Fibroblast of mammary gland (primary cell): ENCODE results near the gene PPP1R14C.
"Not testable (repeated sequence)": the region's sequence is repeated elsewhere in the genome, so short reads cannot be mapped to it uniquely, and the experiment has no call there.

Experiments
- DNase-seq: peaks from one replicate; pipeline ENCODE4 v3.0.0-alpha.2; 2010; ENCODE audit warnings: low read depth
- H3K4me3 ChIP-seq: 2 replicates; pipeline ENCODE4 v1.5.1; 2011; ENCODE audit warnings: low read depth, mild to moderate bottlenecking, low read length, moderate library complexity; ENCODE audit not compliant: control insufficient read depth
- CTCF ChIP-seq: conservative IDR thresholded peaks from 2 replicates; pipeline ENCODE4 v1.5.1; 2011; ENCODE audit warnings: low read depth, low read length, inconsistent platforms; ENCODE audit not compliant: control insufficient read depth, insufficient read depth

PPP1R14C gene

DNA sequence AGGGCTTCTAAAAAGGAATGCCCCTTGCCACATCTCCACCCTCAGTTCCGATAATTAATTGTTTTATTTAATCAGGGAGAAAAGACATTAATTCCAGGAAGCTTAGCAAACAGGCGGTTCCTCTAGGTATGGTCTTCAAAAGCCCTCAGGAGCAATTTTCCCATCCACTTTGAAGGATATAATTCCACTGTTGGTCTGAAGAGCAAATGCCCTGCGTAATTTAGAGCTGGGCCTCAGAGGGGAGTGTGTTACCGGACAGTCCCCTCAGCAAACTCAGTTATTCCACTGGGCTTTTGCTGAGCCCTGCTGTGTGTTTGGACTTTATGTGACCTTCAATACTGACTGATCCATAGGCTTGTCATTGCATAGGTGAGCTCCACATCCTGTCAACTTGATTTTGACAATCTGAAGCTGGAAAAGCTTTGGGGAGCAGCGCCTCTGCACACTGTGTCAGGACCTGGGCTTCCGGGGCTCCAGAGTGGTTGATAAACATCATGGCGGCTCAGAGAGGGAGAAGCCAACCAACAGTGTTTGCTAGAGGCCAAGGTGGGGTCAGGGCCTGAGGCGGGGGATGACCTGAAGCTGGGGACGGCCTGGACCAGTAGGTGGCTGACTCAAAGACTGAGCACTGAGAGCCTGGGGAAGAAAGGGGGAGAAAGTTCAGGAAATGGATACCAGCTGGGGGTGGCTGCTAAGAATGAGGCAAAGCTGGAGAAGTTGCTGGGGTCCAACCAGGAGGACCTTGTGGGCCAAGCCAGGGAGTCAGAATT is 43.5 kb downstream of the PPP1R14C start:
- no peak overlapping the region for H3K4me3 ChIP-seq
- no peak for TF ChIP-seq CTCF
- no peak for DNase-seq

DNA sequence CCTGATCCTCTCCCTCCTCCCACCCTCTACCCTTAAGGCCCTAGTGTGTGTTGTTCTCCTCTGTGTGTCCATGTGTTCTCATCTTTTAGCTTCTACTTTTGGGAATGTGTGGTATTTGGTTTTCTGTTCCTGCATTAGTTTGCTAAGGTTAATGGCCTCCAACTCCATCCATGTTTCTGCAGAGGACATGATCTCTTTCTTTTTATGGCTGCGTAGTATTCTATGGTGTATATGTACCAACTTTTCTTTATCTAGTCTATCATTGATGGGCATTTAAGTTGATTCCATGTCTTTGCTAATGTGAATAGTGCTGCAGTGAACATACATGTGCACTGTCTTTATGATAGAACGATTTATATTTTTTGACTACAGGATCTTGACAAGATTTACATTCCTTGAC is 44.6 kb downstream of the PPP1R14C start:
- not testable (repeated sequence) for DNase-seq, H3K4me3 ChIP-seq

DNA sequence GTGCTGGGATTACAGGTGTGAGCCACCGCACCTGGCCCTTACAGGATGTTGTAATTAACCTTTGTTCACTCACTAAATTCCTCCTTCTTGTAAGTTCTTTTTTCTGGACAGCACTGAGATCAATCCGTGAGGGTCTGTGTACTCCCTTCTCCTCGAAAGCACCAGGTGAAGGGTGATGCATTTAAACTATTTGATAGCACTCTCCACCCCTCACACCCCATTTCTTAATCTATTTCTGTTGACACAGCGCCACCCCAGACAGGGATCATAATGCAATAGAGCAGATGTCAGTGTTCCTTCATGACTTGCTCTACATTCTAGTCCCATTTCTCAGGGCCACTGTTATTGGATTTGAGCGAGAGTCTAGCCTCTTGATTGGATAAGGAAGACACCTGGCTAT is 46.3 kb downstream of the PPP1R14C start:
- no peak for TF ChIP-seq CTCF
- no peak overlapping the region for H3K4me3 ChIP-seq
- DNase-seq, result no peak

DNA sequence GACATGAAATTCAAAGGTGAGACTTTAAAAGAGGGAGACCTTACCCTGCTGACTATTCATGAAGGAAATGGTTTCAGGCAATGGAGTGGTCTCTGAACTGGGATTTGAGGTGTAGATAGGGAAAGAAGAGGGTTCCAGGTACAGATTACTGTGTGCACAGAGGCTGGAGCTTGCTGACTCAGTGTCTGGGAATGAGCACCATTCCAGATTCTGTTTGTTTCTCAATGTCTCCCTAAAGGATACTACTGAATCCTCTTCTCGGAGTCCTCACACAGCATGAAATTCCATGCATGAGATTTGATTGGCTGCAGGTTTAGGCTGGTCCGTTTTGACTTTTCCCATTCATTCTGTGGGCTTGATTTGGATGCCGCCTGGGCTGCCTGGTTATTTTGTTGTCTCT is 49.0 kb downstream of the PPP1R14C start:
- DNase-seq, result peak; percentile 58
- no peak overlapping the region for H3K4me3 ChIP-seq
- no peak for TF ChIP-seq CTCF

DNA sequence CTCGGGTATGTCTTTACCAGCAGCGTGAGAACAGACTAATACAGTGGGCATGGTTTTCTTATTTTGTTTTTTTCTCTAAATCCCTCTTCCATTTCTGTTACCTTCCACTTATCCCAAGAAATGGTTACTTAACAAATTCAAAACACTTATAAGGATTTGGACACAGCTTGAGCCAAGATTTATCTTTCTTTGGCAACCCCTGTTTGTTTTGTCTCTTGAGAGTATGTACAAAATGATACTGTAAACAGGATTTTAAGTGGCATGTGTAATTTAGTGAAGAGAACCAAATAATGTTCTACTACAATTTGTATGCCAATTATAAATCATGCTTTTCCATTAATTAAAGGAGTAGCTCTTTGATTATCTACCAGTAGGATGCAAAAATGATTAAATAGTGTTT is 51.4 kb downstream of the PPP1R14C start:
- no peak overlapping the region for H3K4me3 ChIP-seq
- no peak for DNase-seq
- TF ChIP-seq CTCF, result no peak

DNA sequence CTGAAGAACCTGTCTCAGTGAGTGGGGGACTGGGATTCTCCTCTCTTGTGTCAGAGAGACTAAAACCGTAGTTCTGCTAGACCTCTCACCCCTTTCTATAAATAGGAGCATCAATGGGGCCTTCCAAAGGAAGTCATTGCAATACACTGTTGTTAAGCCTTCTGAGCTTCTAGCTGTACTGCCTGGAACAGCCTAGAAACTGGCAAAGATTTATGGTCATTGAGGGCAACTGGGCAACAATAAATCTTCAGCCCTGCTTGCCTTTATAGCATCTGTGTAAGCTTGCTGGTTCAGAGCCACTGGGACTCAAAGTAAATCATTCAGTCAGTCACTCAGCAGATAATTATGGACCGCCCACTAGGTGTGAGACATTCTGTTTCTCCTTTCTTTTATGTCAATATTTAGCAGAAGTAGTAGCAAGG is 53.2 kb downstream of the PPP1R14C start:
- DNase-seq, result peak; percentile 34
- H3K4me3 ChIP-seq, result no peak overlapping the region
- no peak for TF ChIP-seq CTCF

- H3K4me3 ChIP-seq, result no peak overlapping the region
- no peak for TF ChIP-seq CTCF
- no peak for DNase-seq
Observed at GRCh38 chr6:150196942-150197745, 54.3 kb downstream of the PPP1R14C start.
